ENCODE measurements around the gene DNMT3A.

Gene DNMT3A

DNA sequence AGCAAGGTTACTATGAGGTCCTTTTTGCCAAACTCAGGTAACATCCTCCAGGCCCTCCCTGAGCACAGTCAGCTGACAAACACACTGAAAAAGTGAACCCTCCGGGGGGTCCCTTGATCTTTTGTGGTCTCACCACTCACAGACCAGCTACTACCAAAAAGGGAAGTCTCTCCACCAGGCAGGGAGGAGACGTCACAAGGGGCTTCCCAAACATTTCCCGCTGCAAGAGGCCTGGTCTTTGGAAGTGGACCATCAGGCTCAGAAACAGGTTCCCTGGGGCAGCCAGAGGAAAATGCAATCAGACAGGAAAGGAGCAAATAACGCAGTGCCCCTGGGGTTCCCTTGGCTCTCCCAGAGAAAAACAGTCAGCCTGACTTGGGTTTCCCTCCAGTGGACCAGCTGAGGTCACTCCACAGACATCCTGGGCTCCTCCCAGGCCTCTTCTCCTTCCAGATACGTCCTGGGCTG, 134.6 kb downstream of the DNMT3A start:
- WGBS (ENCODE audit: insufficient coverage, insufficient read length), result no CpG with 5 or more reads among the region's 5 CpGs
- H3K27ac ChIP-seq (ENCODE audit: low read length), result no peak overlapping the region
- H3K36me3 ChIP-seq (ENCODE audit: control insufficient read depth, insufficient read depth, low read length), result no peaks in the 10 kb centered on the region

DNA sequence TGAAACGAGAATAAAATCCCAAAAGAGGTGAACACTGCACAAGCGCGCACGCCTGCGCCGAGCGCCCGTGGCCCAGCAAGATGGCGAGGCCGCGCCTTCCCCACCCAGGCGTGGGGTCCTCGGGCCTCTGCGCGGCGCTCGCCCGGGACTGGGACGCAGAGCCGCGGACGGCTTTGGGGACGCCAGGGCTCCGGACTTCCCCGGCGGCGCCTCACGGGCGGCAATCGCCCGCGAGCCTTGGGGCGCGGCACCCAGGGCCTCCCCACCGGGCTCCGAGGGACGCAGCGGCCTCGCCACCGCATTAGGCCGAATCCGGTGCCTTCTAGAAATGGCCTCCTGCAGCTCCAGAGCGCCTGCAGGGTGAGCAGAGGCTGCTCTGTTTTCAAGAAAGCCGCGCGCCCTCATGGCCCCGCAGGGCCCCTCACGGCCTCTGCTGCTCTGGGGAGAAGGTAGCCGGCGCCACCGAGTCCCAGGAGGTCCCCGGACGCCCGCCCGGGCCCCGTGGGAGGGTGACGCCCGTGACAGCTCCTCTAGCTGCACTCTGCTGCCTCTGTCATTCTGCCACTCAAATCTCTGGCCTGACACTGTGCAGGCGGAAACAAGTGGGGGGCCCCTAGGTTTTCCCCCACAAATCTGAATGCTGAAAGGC, 137.4 kb downstream of the DNMT3A start:
- Histone ChIP-seq H3K27me3 (ENCODE audit: control insufficient read depth, insufficient read depth, low read length) (no peaks in the 10 kb centered on the region), H3K4me3 (ENCODE audit: low read length) (no peak overlapping the region), H3K9me3 (ENCODE audit: control insufficient read depth, insufficient read depth, low read length) (no peaks in the 10 kb centered on the region), H3K4me1 (ENCODE audit: control insufficient read depth, insufficient read depth, low read length) (no peaks in the 10 kb centered on the region), H3K36me3 (ENCODE audit: control insufficient read depth, insufficient read depth, low read length) (no peaks in the 10 kb centered on the region), H3K27ac (ENCODE audit: low read length) (no peak overlapping the region)
- WGBS (ENCODE audit: insufficient coverage, insufficient read length), result no CpG with 5 or more reads among the region's 59 CpGs
- DNase-seq (ENCODE audit: low read depth, low spot score), result no peak

More for the DNA sequence above, 134.6 kb downstream of the DNMT3A start:
- no peaks in the 10 kb centered on the region for H3K4me1 ChIP-seq (ENCODE audit: control insufficient read depth, insufficient read depth, low read length)
- H3K9me3 ChIP-seq (ENCODE audit: control insufficient read depth, insufficient read depth, low read length), result no peaks in the 10 kb centered on the region
- no peaks in the 10 kb centered on the region for H3K27me3 ChIP-seq (ENCODE audit: control insufficient read depth, insufficient read depth, low read length)
- no peak for DNase-seq (ENCODE audit: low read depth, low spot score)
- no peak overlapping the region for H3K4me3 ChIP-seq (ENCODE audit: low read length)

DNA sequence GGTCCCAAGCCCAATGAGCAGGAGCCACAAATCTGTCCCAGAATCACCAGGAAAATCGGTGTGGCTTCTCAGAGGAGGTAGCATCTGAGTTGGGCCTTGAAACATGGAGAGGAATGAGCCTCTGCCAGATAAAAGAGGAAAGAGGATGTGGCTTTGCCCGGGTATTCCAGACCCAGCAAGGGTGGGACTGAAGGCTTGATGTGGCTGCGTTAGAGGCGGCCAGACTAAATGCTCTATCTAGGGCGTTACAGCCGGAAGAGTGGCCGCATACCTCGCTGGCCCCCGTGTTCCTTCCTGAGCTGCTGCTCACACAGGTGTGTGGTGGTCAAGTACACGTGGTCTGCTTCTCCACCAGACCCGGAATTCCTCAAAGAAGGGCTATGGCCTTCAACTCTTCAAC, 139.4 kb downstream of the DNMT3A start:
- no peaks in the 10 kb centered on the region for H3K36me3 ChIP-seq (ENCODE audit: control insufficient read depth, insufficient read depth, low read length)
- H3K4me3 ChIP-seq (ENCODE audit: low read length), result no peak overlapping the region
- no peak for DNase-seq (ENCODE audit: low read depth, low spot score)
- WGBS (ENCODE audit: insufficient coverage, insufficient read length), result no CpG with 5 or more reads among the region's 11 CpGs
- no peak overlapping the region for H3K27ac ChIP-seq (ENCODE audit: low read length)
- H3K27me3 ChIP-seq (ENCODE audit: control insufficient read depth, insufficient read depth, low read length), result no peaks in the 10 kb centered on the region
- no peaks in the 10 kb centered on the region for H3K9me3 ChIP-seq (ENCODE audit: control insufficient read depth, insufficient read depth, low read length)
- H3K4me1 ChIP-seq (ENCODE audit: control insufficient read depth, insufficient read depth, low read length), result no peaks in the 10 kb centered on the region

DNA sequence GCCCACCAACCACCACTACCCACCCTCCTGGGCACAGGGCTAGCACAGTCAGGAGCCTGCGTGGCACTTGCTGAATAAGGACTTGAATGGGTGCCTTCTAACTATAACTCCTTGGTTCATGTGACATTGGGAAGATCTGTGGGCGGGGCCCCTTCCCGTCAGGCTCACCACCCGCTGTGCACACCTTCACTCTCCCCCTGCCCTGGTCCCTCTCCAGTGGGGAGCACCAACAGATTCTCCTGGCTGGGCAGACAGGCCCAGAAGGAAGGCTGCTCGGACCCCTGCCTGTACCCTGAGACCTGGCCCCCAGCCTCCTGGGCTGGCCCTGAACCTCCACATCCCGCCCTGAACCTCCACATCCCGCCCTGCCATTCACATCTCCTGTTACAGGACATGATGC, 139.9 kb downstream of the DNMT3A start:
- H3K27me3 ChIP-seq (ENCODE audit: control insufficient read depth, insufficient read depth, low read length), result no peaks in the 10 kb centered on the region
- H3K4me1 ChIP-seq (ENCODE audit: control insufficient read depth, insufficient read depth, low read length), result no peaks in the 10 kb centered on the region
- no peak overlapping the region for H3K4me3 ChIP-seq (ENCODE audit: low read length)
- no CpG with 5 or more reads among the region's 7 CpGs for WGBS (ENCODE audit: insufficient coverage, insufficient read length)
- H3K36me3 ChIP-seq (ENCODE audit: control insufficient read depth, insufficient read depth, low read length), result no peaks in the 10 kb centered on the region
- no peaks in the 10 kb centered on the region for H3K9me3 ChIP-seq (ENCODE audit: control insufficient read depth, insufficient read depth, low read length)
- DNase-seq (ENCODE audit: low read depth, low spot score), result no peak
- H3K27ac ChIP-seq (ENCODE audit: low read length), result no peak overlapping the region

DNA sequence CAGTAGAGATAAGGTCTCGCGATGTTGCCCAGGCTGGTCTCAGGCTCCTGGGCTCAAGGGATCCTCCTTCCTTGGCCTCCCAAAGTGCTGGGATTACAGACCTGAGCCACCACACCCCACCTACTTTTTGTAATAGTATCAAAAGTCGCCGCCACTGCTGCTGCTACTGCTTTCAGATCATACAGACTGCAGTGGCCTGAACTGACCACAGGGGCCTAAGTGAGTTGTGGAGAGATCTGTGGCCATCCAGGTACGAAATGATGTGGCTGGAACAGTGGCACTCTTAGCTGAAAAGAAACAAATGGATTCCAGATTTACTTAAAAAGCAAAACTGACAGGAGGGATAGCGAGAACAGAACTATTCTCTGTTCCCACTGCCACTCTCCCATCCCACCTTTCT, 140.5 kb downstream of the DNMT3A start:
- H3K27me3 ChIP-seq (ENCODE audit: control insufficient read depth, insufficient read depth, low read length), result no peaks in the 10 kb centered on the region
- no peak overlapping the region for H3K4me3 ChIP-seq (ENCODE audit: low read length)
- no peak for DNase-seq (ENCODE audit: low read depth, low spot score)
- WGBS (ENCODE audit: insufficient coverage, insufficient read length), result no CpG with 5 or more reads among the region's 6 CpGs
- no peaks in the 10 kb centered on the region for H3K9me3 ChIP-seq (ENCODE audit: control insufficient read depth, insufficient read depth, low read length)
- no peaks in the 10 kb centered on the region for H3K36me3 ChIP-seq (ENCODE audit: control insufficient read depth, insufficient read depth, low read length)
- H3K4me1 ChIP-seq (ENCODE audit: control insufficient read depth, insufficient read depth, low read length), result no peaks in the 10 kb centered on the region
- no peak overlapping the region for H3K27ac ChIP-seq (ENCODE audit: low read length)

DNA sequence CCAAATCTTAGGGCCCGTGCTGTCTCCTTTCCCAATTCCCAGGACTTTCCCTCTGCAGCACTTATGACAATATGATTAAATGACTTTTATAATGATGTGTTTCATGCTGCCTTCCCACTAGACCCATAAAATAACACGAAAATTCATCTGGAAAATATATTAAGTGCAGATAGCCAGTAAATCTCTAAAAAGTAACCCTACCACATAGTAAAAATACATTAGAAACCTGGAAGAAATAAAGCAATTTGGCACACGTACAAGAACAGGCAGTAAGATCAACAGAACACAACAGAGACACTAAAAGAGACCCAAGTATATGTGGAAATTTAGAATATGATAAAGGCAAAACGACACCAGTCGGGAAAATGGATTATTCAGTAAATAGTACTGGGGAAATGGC, 143.1 kb downstream of the DNMT3A start:
- Histone ChIP-seq H3K27ac (ENCODE audit: low read length) (no peak overlapping the region), H3K36me3 (ENCODE audit: control insufficient read depth, insufficient read depth, low read length) (no peaks in the 10 kb centered on the region), H3K4me1 (ENCODE audit: control insufficient read depth, insufficient read depth, low read length) (no peaks in the 10 kb centered on the region), H3K9me3 (ENCODE audit: control insufficient read depth, insufficient read depth, low read length) (no peaks in the 10 kb centered on the region), H3K27me3 (ENCODE audit: control insufficient read depth, insufficient read depth, low read length) (no peaks in the 10 kb centered on the region), H3K4me3 (ENCODE audit: low read length) (no peak overlapping the region)
- no peak for DNase-seq (ENCODE audit: low read depth, low spot score)
- WGBS (ENCODE audit: insufficient coverage, insufficient read length), result no CpG with 5 or more reads among the region's 5 CpGs

DNA sequence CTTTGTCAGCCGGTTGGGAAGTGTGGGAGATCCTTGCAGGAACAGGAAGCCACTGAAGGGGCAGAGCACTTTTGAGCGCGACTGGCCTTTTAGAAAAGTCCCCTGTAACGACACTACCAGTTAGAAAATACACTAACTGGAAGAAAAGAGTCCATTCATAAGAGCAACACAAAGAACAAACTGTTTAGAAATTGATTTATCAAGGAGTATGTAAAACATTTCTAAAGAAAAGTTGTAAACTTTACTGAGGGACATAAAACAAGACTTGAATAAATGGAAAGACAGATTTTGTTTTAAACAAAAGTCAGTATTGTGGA, 143.6 kb downstream of the DNMT3A start:
- DNase-seq (ENCODE audit: low read depth, low spot score), result no peak
- Histone ChIP-seq H3K9me3 (ENCODE audit: control insufficient read depth, insufficient read depth, low read length) (no peaks in the 10 kb centered on the region), H3K4me3 (ENCODE audit: low read length) (no peak overlapping the region), H3K27me3 (ENCODE audit: control insufficient read depth, insufficient read depth, low read length) (no peaks in the 10 kb centered on the region), H3K36me3 (ENCODE audit: control insufficient read depth, insufficient read depth, low read length) (no peaks in the 10 kb centered on the region), H3K27ac (ENCODE audit: low read length) (no peak overlapping the region), H3K4me1 (ENCODE audit: control insufficient read depth, insufficient read depth, low read length) (no peaks in the 10 kb centered on the region)
- WGBS (ENCODE audit: insufficient coverage, insufficient read length), result no CpG with 5 or more reads among the region's 4 CpGs

DNA sequence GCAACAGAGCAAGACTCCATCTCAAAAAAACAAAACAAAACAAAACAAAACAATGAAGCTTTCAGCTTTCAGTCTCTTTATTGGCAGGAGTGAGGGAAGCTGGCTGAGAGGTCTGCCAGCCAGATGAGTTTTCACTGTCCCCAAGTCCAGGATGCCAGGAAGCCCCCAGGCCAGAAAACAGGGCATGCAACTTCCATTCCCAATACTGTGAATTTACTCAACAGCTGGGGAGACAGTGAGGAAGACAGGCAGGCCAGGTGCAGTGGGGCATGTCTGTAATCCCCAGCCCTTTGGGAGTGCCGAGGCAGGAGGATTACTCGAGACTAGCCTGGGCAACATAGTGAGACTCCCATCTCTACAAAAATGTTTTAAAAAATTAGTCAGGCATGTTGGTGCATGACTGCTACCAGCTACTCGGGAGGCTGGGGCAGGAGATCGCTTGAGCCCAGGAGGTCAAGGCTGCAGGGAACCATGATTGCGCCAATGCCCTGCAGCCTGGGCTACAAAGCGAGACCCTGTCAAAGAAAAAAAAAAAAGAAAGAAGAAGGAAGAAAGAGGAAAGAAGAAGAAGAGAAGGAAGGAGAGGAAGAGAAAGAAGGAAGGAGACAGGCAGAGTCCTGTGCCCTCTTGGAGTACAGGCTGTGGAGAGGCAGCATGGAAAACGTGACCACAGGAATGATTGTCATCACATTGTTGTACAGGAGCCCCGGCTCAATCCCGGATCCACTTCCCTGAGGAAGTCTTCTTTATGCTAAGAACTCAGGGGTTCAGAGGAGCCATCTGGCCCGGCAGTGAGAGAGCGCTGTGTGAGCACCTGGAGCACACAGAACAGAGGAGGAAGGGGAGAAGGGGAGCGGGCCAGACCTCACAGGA, 144.2 kb downstream of the DNMT3A start:
- Histone ChIP-seq H3K9me3 (ENCODE audit: control insufficient read depth, insufficient read depth, low read length) (no peaks in the 10 kb centered on the region), H3K4me3 (ENCODE audit: low read length) (no peak overlapping the region), H3K27ac (ENCODE audit: low read length) (no peak overlapping the region), H3K27me3 (ENCODE audit: control insufficient read depth, insufficient read depth, low read length) (no peaks in the 10 kb centered on the region), H3K36me3 (ENCODE audit: control insufficient read depth, insufficient read depth, low read length) (no peaks in the 10 kb centered on the region), H3K4me1 (ENCODE audit: control insufficient read depth, insufficient read depth, low read length) (no peaks in the 10 kb centered on the region)
- WGBS (ENCODE audit: insufficient coverage, insufficient read length), result no CpG with 5 or more reads among the region's 12 CpGs
- DNase-seq (ENCODE audit: low read depth, low spot score), result no peak

DNA sequence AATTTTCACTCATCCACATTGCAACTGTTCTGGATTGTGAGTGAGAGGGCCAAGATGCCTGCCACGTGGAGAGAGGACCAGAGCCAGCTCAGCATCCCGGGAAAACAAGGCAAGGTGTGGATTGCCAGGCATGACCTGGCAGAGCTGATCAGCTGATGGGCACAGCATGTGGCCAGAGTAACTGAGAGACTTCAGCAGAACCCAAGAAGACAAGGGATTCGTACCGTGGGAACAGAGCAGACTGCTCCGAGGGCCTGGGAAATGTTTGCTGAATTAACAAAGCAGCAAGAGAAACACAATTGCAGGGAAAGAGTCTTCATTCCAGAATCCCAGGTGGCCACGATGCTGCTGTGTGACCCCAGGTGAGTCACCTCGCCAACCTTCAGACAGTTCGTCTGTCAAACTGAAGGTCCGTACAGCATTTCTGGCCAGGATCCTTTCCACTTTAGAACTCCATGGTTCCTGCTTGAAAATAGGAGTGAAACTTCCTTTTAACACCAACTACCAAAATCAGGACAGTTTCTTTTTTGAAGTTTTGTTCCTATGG, 147.1 kb downstream of the DNMT3A start:
- H3K27me3 ChIP-seq (ENCODE audit: control insufficient read depth, insufficient read depth, low read length), result no peaks in the 10 kb centered on the region
- H3K27ac ChIP-seq (ENCODE audit: low read length), result no peak overlapping the region
- no CpG with 5 or more reads among the region's 9 CpGs for whole genome bisulfite sequencing (ENCODE audit: insufficient coverage, insufficient read length)
- no peak overlapping the region for H3K4me3 ChIP-seq (ENCODE audit: low read length)
- no peak for DNase-seq (ENCODE audit: low read depth, low spot score)
- H3K4me1 ChIP-seq (ENCODE audit: control insufficient read depth, insufficient read depth, low read length), result no peaks in the 10 kb centered on the region
- H3K36me3 ChIP-seq (ENCODE audit: control insufficient read depth, insufficient read depth, low read length), result no peaks in the 10 kb centered on the region
- no peaks in the 10 kb centered on the region for H3K9me3 ChIP-seq (ENCODE audit: control insufficient read depth, insufficient read depth, low read length)

DNA sequence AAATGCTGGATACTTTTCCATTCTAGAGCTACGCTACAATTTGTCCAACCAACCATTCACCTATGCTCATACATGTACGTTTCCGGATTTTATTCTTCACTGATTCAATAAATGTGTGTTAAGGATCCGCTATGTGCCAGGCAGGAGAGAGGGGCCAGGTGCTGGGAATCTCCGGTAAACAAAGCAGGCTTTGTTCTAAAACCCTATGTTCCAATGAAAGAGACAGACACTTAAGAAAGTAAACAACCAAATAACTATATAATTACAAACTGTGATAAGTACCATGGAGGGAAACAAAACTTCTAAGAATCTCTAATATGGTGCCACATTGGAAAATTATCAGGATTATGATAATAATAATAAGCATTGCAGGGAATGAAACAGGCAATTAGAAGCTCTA, 151.2 kb downstream of the DNMT3A start:
- Histone ChIP-seq H3K27ac (ENCODE audit: low read length) (no peak overlapping the region), H3K4me3 (ENCODE audit: low read length) (no peak overlapping the region), H3K4me1 (ENCODE audit: control insufficient read depth, insufficient read depth, low read length) (no peaks in the 10 kb centered on the region), H3K27me3 (ENCODE audit: control insufficient read depth, insufficient read depth, low read length) (no peaks in the 10 kb centered on the region), H3K36me3 (ENCODE audit: control insufficient read depth, insufficient read depth, low read length) (no peaks in the 10 kb centered on the region), H3K9me3 (ENCODE audit: control insufficient read depth, insufficient read depth, low read length) (no peaks in the 10 kb centered on the region)
- no CpG with 5 or more reads among the region's 5 CpGs for whole genome bisulfite sequencing (ENCODE audit: insufficient coverage, insufficient read length)
- no peak for DNase-seq (ENCODE audit: low read depth, low spot score)
